C4-2B (cell line): ENCODE data around the gene SLC25A12.

Source experiments
- ZFX ChIP-seq: fragments of 450-650 bp; IDR thresholded peaks from 2 replicates; pipeline ENCODE4 v1.6.1; 2017
- TF ChIP-seq, protein P1 (sequence below): fragments of 450-650 bp; conservative IDR thresholded peaks from 2 replicates; pipeline ENCODE4 v1.5.1; 2017; ENCODE audit warnings: mild to moderate bottlenecking

DNA sequence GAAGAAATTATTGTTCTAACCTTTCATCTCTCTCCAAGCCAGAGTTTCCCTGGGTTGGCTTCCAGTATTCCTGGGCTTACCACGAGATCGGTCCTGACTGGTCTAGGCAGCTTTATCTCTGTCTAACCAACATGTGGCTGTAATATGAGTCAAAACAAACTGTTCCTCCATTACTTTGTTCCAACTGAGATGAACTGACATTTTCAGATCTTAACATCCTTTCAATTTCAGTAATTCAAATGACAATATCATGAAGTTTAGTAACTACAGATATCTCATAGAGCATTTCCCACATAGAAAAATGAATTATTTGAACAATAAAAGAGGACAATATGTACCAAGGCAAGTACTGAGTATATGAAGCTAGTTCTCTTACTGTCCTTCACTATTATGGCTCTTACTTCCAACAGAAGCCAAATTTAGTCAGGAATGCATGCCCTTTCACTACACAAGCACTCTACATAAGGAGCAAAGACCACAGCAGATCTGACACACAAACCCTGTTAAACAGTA lies 15.5 kb downstream of the SLC25A12 start:
- TF ChIP-seq, protein P1, sequence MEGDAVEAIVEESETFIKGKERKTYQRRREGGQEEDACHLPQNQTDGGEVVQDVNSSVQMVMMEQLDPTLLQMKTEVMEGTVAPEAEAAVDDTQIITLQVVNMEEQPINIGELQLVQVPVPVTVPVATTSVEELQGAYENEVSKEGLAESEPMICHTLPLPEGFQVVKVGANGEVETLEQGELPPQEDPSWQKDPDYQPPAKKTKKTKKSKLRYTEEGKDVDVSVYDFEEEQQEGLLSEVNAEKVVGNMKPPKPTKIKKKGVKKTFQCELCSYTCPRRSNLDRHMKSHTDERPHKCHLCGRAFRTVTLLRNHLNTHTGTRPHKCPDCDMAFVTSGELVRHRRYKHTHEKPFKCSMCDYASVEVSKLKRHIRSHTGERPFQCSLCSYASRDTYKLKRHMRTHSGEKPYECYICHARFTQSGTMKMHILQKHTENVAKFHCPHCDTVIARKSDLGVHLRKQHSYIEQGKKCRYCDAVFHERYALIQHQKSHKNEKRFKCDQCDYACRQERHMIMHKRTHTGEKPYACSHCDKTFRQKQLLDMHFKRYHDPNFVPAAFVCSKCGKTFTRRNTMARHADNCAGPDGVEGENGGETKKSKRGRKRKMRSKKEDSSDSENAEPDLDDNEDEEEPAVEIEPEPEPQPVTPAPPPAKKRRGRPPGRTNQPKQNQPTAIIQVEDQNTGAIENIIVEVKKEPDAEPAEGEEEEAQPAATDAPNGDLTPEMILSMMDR = no peak
- no peak for TF ChIP-seq ZFX
